ENCODE results near the gene NOP53. TPM values are rescaled to one million over a fixed set of nuclear protein-coding genes. Genes with fewer than 3 reads are reported as not detected.

NOP53 gene
- polyA plus RNA-seq, 1 donor from 2014 or later: 87.0 TPM

DNA sequence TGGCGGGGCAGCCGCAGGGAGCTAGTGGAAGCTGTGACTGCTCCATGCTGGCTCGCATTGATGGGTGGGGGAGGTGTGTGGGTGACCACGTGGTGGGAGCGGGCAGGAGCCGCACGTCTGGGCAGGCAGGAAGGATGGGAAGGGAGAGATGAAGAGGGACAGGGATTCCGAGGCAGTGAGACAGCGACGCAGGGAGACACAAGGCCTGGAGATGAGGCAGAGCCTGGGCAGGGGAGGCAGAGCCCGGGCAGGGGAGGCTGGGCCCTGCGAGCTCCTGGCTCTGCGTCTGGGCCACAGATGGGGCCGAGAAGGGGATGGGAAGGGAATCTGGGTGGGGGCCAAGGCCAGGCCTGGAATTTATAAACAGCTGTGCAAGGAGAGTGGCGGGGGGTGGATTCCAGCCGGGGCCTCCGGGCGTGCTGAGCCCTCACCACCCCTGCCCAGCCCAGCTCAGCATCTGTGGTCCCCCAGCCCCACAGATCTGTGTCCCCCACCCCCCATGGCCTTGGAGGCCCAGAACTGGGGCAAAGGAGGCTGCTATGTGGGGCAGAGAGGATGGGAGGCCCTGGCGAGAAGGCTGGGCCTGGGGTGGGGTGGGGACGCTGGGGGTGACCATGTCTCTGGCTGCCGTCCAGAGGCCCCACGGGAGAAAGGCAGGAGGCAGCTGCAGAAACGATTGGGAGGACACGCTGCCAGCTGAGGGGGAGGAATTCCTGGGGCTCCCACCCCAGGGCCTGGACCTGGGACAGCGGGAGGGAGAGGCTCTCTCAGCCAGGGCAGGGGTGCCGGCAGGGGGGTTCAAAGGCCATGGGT is 26.1 kb upstream of the NOP53 start:
- Histone ChIP-seq H3K4me3 (ENCODE audit: low read length) (no peak overlapping the region), H3F3A (ENCODE audit: insufficient read depth, low read length, poor library complexity, severe bottlenecking) (no peaks in the 10 kb centered on the region), H3K9me2 (ENCODE audit: insufficient read depth, low read length) (no peaks in the 10 kb centered on the region), H3K36me3 (ENCODE audit: insufficient read depth, low read length) (no peaks in the 10 kb centered on the region), H3K27me3 (ENCODE audit: insufficient read depth, low read depth, low read length) (no peaks in the 10 kb centered on the region), H2AFZ (ENCODE audit: low read depth, low read length) (no peak overlapping the region), H3K9ac (ENCODE audit: low read length) (peak overlapping the region; percentile 16), H3K9me3 (ENCODE audit: low read length) (no peaks in the 10 kb centered on the region), H3K4me2 (ENCODE audit: low read length) (no peak overlapping the region), H4K20me1 (ENCODE audit: insufficient read depth) (no peaks in the 10 kb centered on the region), H3K27ac (ENCODE audit: low read length) (no peak overlapping the region), H3K79me2 (replicated peaks; ENCODE audit: insufficient read depth, low read length) (no peaks in the 10 kb centered on the region)
- TF ChIP-seq MXI1 (conservative IDR thresholded peaks at IDR 0.05; ENCODE audit: poor library complexity, severe bottlenecking): no peak
- no peak for TF ChIP-seq SMC3 (conservative IDR thresholded peaks at IDR 0.05; ENCODE audit: poor library complexity)
- no peak for TF ChIP-seq POLR2AphosphoS5 (IDR thresholded peaks at IDR 0.05)
- TF ChIP-seq, protein P1, sequence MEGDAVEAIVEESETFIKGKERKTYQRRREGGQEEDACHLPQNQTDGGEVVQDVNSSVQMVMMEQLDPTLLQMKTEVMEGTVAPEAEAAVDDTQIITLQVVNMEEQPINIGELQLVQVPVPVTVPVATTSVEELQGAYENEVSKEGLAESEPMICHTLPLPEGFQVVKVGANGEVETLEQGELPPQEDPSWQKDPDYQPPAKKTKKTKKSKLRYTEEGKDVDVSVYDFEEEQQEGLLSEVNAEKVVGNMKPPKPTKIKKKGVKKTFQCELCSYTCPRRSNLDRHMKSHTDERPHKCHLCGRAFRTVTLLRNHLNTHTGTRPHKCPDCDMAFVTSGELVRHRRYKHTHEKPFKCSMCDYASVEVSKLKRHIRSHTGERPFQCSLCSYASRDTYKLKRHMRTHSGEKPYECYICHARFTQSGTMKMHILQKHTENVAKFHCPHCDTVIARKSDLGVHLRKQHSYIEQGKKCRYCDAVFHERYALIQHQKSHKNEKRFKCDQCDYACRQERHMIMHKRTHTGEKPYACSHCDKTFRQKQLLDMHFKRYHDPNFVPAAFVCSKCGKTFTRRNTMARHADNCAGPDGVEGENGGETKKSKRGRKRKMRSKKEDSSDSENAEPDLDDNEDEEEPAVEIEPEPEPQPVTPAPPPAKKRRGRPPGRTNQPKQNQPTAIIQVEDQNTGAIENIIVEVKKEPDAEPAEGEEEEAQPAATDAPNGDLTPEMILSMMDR (IDR thresholded peaks at IDR 0.05; ENCODE audit: poor library complexity, severe bottlenecking): no peak
- TF ChIP-seq RAD21 (conservative IDR thresholded peaks at IDR 0.05): no peak
- no peak for TF ChIP-seq EP300 (conservative IDR thresholded peaks at IDR 0.05; ENCODE audit: poor library complexity, severe bottlenecking)
- TF ChIP-seq TAF1 (IDR thresholded peaks at IDR 0.05; ENCODE audit: low read depth): no peak
- no peak for TF ChIP-seq EZH2 (IDR thresholded peaks at IDR 0.05; ENCODE audit: borderline replicate concordance, insufficient read depth, low read length, poor library complexity, severe bottlenecking)
- no peak for TF ChIP-seq REST (IDR thresholded peaks at IDR 0.05; ENCODE audit: borderline replicate concordance)

- no peaks in the 10 kb centered on the region for H4K20me1 ChIP-seq (ENCODE audit: insufficient read depth)
- no peak overlapping the region for H3K27ac ChIP-seq (ENCODE audit: low read length)
- no peak overlapping the region for H3K4me3 ChIP-seq (ENCODE audit: low read length)
- H2AFZ ChIP-seq (ENCODE audit: low read depth, low read length): no peak overlapping the region
- no peaks in the 10 kb centered on the region for H3K36me3 ChIP-seq (ENCODE audit: insufficient read depth, low read length)
- H3K9me3 ChIP-seq (ENCODE audit: low read length): no peaks in the 10 kb centered on the region
- no peaks in the 10 kb centered on the region for H3K79me2 ChIP-seq (replicated peaks; ENCODE audit: insufficient read depth, low read length)
- no peak for TF ChIP-seq EP300 (conservative IDR thresholded peaks at IDR 0.05; ENCODE audit: poor library complexity, severe bottlenecking)
- no peak overlapping the region for H3K4me2 ChIP-seq (ENCODE audit: low read length)
- no peak overlapping the region for H3K9ac ChIP-seq (ENCODE audit: low read length)
- no peaks in the 10 kb centered on the region for H3F3A ChIP-seq (ENCODE audit: insufficient read depth, low read length, poor library complexity, severe bottlenecking)
- H3K9me2 ChIP-seq (ENCODE audit: insufficient read depth, low read length): no peaks in the 10 kb centered on the region
- no peaks in the 10 kb centered on the region for H3K27me3 ChIP-seq (ENCODE audit: insufficient read depth, low read depth, low read length)
Observed at GRCh38 chr19:47720669-47721422, 24.5 kb upstream of the NOP53 start.
